ENCODE measurements around the gene SYNM.

DNA sequence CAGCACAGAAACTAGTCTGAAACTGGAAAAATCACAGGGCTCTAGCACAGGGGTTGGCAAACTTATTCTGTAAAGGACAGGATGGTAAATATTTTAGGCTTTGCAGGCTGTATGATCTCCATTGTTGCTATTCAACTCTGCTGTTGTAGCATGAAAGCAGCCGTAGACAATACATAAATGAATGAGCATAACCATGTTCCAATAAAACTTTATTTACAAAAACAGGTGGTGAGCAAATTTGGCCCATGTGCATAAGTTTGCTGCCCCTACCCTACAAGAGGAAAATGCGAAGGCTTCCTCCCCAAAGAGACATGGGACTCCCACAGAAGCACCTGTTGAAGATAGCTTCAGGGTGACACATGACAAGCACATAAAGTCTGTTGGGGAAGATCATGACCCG is 59.2 kb downstream of the SYNM start:
- TF ChIP-seq, protein P1, sequence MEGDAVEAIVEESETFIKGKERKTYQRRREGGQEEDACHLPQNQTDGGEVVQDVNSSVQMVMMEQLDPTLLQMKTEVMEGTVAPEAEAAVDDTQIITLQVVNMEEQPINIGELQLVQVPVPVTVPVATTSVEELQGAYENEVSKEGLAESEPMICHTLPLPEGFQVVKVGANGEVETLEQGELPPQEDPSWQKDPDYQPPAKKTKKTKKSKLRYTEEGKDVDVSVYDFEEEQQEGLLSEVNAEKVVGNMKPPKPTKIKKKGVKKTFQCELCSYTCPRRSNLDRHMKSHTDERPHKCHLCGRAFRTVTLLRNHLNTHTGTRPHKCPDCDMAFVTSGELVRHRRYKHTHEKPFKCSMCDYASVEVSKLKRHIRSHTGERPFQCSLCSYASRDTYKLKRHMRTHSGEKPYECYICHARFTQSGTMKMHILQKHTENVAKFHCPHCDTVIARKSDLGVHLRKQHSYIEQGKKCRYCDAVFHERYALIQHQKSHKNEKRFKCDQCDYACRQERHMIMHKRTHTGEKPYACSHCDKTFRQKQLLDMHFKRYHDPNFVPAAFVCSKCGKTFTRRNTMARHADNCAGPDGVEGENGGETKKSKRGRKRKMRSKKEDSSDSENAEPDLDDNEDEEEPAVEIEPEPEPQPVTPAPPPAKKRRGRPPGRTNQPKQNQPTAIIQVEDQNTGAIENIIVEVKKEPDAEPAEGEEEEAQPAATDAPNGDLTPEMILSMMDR (IDR thresholded peaks at IDR 0.05) = no peak
- TF ChIP-seq POLR2A (IDR thresholded peaks at IDR 0.05) = no peak
